Measurements from ENCODE around the gene PRSS21.
A peak's percentile ranks its signal among the peaks of the same experiment; 100 is the strongest.

Gene PRSS21

GRCh38 chr16:2825906-2826305, 8.9 kb downstream of the PRSS21 start:
- DNase-seq (ENCODE audit: low read depth) = no peak

GRCh38 chr16:2826591-2827373, 9.7 kb downstream of the PRSS21 start:
- DNase-seq (ENCODE audit: low read depth) = no peak

- no peak for DNase-seq (ENCODE audit: low read depth)
Observed at GRCh38 chr16:2827374-2827791, 10.3 kb downstream of the PRSS21 start.

GRCh38 chr16:2827831-2828520, 10.9 kb downstream of the PRSS21 start:
- no peak for DNase-seq (ENCODE audit: low read depth)

- DNase-seq (ENCODE audit: low read depth) = no peak
Observed at GRCh38 chr16:2828521-2828840, 11.4 kb downstream of the PRSS21 start.

GRCh38 chr16:2828876-2829430, 11.9 kb downstream of the PRSS21 start:
- DNase-seq (ENCODE audit: low read depth) = no peak

GRCh38 chr16:2829501-2830354, 12.7 kb downstream of the PRSS21 start, which contains the start of gene ZG16B:
Gene ZG16B, plus strand, starts transcription at chr16:2830303. Its CDS starts 139 bp downstream, at chr16:2830442.
- DNase-seq (ENCODE audit: low read depth) = no peak

GRCh38 chr16:2830355-2830695, 13.3 kb downstream of the PRSS21 start:
- DNase-seq (ENCODE audit: low read depth) = no peak

- DNase-seq (ENCODE audit: low read depth) = no peak
Observed at GRCh38 chr16:2831203-2831602, 14.2 kb downstream of the PRSS21 start.

- no peak for DNase-seq (ENCODE audit: low read depth)
Observed at GRCh38 chr16:2833776-2834175, 16.7 kb downstream of the PRSS21 start.

- no peak for DNase-seq (ENCODE audit: low read depth)
Observed at GRCh38 chr16:2834968-2835367, 17.9 kb downstream of the PRSS21 start.

- no peak for DNase-seq (ENCODE audit: low read depth)
Observed at GRCh38 chr16:2835638-2836493, 18.8 kb downstream of the PRSS21 start.

- DNase-seq (ENCODE audit: low read depth) = no peak
Observed at GRCh38 chr16:2836646-2837508, 19.8 kb downstream of the PRSS21 start.

- peak; percentile 62 for DNase-seq (ENCODE audit: low read depth)
Observed at GRCh38 chr16:2838928-2839327, 21.9 kb downstream of the PRSS21 start.

GRCh38 chr16:2839650-2840450, 22.8 kb downstream of the PRSS21 start:
- DNase-seq (ENCODE audit: low read depth) = no peak

- no peak for DNase-seq (ENCODE audit: low read depth)
Observed at GRCh38 chr16:2840914-2841313, 23.9 kb downstream of the PRSS21 start.

- no peak for DNase-seq (ENCODE audit: low read depth)
Observed at GRCh38 chr16:2841606-2842339, 24.7 kb downstream of the PRSS21 start.

- DNase-seq (ENCODE audit: low read depth) = peak; percentile 60
Observed at GRCh38 chr16:2842340-2843000, 25.4 kb downstream of the PRSS21 start.

Data from fibroblast of the conjunctiva (primary cell).